Right lobe of liver (tissue), 4 donors: ENCODE results near the gene MRGPRD.

Experiments used
- POLR2A ChIP-seq: fragments of 450-650 bp; IDR thresholded peaks from one replicate; pipeline ENCODE4 v1.6.1; 2017; ENCODE audit warnings: antibody characterized with exemption, mild to moderate bottlenecking
- TF ChIP-seq, protein P1 (sequence below), 4 donors: fragments of 200-600 bp in 3 of 4; fragments of 450-650 bp in 1 of 4; IDR thresholded peaks; one replicate each; pipeline versions ENCODE4 v1.5.1 to v1.8.0; 2016 to 2022; ENCODE audit warnings: antibody characterized with exemption in 4 of 4, mild to moderate bottlenecking in 2 of 4
- donor health status: DM: no; HTN: no; CAD: no.
- donor health status: DM: no; HTN: no; CAD: no.
- donor health status: DM: no; HTN: yes; CAD: no.

DNA sequence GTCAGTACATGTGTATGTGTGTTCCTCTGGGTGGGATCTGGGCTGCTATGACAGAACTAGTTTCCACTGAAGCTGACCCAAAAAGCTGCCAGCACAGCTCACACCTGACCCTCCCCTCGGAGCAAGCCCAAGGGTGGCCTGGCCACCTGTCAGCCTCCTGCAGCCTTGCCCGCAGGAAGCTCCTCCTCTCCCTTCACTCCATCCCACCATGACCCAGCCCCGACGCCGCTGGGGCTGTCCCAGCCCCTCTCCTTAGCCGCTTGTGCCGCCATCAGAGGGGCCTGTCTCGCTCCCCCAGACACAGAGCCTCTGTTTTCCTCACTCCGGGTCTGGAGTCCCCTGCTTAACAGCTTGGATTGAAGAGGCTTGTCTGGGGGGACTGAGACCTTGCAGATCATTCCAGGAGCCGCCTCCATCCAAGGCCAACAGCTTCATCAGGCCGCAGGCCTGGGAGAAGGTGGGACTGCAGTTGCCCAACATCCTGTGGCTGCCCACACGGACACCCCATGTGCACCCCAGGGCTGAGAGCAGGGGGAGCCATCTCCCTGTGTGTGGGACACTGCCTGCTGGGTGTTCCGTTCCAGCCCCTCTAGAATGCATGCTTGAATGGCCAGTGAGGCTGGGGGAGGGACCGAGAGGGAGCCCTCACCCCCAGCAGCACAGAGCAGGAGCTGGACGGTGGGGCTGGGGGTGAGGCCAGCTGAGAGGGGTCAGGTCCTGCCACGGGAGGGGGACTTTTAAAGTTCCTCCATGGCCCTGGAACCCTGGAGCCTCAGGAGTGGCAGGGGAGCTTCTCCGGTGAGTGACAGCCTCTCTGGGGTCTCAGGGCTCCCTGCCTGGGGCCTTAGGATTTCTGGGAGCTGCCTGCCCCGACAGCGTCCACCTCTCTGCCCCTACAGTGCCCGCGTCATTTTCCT lies 31.6 kb upstream of the MRGPRD start:
- TF ChIP-seq, protein P1, sequence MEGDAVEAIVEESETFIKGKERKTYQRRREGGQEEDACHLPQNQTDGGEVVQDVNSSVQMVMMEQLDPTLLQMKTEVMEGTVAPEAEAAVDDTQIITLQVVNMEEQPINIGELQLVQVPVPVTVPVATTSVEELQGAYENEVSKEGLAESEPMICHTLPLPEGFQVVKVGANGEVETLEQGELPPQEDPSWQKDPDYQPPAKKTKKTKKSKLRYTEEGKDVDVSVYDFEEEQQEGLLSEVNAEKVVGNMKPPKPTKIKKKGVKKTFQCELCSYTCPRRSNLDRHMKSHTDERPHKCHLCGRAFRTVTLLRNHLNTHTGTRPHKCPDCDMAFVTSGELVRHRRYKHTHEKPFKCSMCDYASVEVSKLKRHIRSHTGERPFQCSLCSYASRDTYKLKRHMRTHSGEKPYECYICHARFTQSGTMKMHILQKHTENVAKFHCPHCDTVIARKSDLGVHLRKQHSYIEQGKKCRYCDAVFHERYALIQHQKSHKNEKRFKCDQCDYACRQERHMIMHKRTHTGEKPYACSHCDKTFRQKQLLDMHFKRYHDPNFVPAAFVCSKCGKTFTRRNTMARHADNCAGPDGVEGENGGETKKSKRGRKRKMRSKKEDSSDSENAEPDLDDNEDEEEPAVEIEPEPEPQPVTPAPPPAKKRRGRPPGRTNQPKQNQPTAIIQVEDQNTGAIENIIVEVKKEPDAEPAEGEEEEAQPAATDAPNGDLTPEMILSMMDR (IDR thresholded peaks at IDR 0.05), result no peak
- TF ChIP-seq POLR2A, result no peak
